ENCODE data around the gene UBR3.

- TF ChIP-seq, protein P1, sequence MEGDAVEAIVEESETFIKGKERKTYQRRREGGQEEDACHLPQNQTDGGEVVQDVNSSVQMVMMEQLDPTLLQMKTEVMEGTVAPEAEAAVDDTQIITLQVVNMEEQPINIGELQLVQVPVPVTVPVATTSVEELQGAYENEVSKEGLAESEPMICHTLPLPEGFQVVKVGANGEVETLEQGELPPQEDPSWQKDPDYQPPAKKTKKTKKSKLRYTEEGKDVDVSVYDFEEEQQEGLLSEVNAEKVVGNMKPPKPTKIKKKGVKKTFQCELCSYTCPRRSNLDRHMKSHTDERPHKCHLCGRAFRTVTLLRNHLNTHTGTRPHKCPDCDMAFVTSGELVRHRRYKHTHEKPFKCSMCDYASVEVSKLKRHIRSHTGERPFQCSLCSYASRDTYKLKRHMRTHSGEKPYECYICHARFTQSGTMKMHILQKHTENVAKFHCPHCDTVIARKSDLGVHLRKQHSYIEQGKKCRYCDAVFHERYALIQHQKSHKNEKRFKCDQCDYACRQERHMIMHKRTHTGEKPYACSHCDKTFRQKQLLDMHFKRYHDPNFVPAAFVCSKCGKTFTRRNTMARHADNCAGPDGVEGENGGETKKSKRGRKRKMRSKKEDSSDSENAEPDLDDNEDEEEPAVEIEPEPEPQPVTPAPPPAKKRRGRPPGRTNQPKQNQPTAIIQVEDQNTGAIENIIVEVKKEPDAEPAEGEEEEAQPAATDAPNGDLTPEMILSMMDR (IDR thresholded peaks at IDR 0.05), result no peak
- no peak for TF ChIP-seq POLR2A (IDR thresholded peaks at IDR 0.05)
Measured at GRCh38 chr2:169900686-169901085, 73.4 kb downstream of the UBR3 start.
